ENCODE measurements around the gene MIER2.

Gene MIER2

GRCh38 chr19:294341-294945 is 50.2 kb downstream of the MIER2 start (continued):
- TF ChIP-seq, protein P1, sequence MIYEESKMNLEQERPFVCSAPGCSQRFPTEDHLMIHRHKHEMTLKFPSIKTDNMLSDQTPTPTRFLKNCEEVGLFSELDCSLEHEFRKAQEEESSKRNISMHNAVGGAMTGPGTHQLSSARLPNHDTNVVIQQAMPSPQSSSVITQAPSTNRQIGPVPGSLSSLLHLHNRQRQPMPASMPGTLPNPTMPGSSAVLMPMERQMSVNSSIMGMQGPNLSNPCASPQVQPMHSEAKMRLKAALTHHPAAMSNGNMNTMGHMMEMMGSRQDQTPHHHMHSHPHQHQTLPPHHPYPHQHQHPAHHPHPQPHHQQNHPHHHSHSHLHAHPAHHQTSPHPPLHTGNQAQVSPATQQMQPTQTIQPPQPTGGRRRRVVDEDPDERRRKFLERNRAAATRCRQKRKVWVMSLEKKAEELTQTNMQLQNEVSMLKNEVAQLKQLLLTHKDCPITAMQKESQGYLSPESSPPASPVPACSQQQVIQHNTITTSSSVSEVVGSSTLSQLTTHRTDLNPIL (CRISPR knock-in tag; IDR thresholded peaks at IDR 0.05; ENCODE audit: low read depth): no peak
- TF ChIP-seq RARB (CRISPR knock-in tag; IDR thresholded peaks at IDR 0.05): no peak
- no peak for TF ChIP-seq TOX (CRISPR knock-in tag; IDR thresholded peaks at IDR 0.05; ENCODE audit: borderline replicate concordance)
- TF ChIP-seq SNAI2 (CRISPR knock-in tag; IDR thresholded peaks at IDR 0.05): no peak

GRCh38 chr19:293436-294110 is 51.0 kb downstream of the MIER2 start:
- TF ChIP-seq RARB (CRISPR knock-in tag; IDR thresholded peaks at IDR 0.05) (no peak), ISL1 (CRISPR knock-in tag; IDR thresholded peaks at IDR 0.05) (no peak), ESRRG (CRISPR knock-in tag; IDR thresholded peaks at IDR 0.05) (no peak)
- ATAC-seq: no peak

- TF ChIP-seq ZNF70 (CRISPR knock-in tag; IDR thresholded peaks at IDR 0.05) (no peak), BACH2 (CRISPR knock-in tag; IDR thresholded peaks at IDR 0.05; ENCODE audit: borderline replicate concordance) (no peak), TCF4 (CRISPR knock-in tag; IDR thresholded peaks at IDR 0.05; ENCODE audit: borderline replicate concordance) (no peak), ZFP30 (CRISPR knock-in tag; IDR thresholded peaks at IDR 0.05) (no peak), TOX (CRISPR knock-in tag; IDR thresholded peaks at IDR 0.05; ENCODE audit: borderline replicate concordance) (no peak), POU6F1 (CRISPR knock-in tag; IDR thresholded peaks at IDR 0.05; ENCODE audit: borderline replicate concordance, low read depth) (no peak), ZFP3 (CRISPR knock-in tag; IDR thresholded peaks at IDR 0.05) (no peak), CSDC2 (CRISPR knock-in tag; IDR thresholded peaks at IDR 0.05) (no peak), PPARA (CRISPR knock-in tag; IDR thresholded peaks at IDR 0.05; ENCODE audit: borderline replicate concordance) (no peak), ISL1 (CRISPR knock-in tag; IDR thresholded peaks at IDR 0.05) (no peak), GLIS3 (CRISPR knock-in tag; IDR thresholded peaks at IDR 0.05) (no peak), ZNF8 (CRISPR knock-in tag; IDR thresholded peaks at IDR 0.05) (no peak), ZC3H10 (CRISPR knock-in tag; IDR thresholded peaks at IDR 0.05) (no peak), CSRNP3 (CRISPR knock-in tag; IDR thresholded peaks at IDR 0.05) (no peak), OSR1 (CRISPR knock-in tag; IDR thresholded peaks at IDR 0.05) (no peak), ESRRG (CRISPR knock-in tag; IDR thresholded peaks at IDR 0.05) (no peak)
- TF ChIP-seq, protein P1 (CRISPR knock-in tag; IDR thresholded peaks at IDR 0.05; ENCODE audit: low read depth): no peak
- TF ChIP-seq, protein P2, sequence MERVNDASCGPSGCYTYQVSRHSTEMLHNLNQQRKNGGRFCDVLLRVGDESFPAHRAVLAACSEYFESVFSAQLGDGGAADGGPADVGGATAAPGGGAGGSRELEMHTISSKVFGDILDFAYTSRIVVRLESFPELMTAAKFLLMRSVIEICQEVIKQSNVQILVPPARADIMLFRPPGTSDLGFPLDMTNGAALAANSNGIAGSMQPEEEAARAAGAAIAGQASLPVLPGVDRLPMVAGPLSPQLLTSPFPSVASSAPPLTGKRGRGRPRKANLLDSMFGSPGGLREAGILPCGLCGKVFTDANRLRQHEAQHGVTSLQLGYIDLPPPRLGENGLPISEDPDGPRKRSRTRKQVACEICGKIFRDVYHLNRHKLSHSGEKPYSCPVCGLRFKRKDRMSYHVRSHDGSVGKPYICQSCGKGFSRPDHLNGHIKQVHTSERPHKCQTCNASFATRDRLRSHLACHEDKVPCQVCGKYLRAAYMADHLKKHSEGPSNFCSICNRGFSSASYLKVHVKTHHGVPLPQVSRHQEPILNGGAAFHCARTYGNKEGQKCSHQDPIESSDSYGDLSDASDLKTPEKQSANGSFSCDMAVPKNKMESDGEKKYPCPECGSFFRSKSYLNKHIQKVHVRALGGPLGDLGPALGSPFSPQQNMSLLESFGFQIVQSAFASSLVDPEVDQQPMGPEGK (CRISPR knock-in tag; IDR thresholded peaks at IDR 0.05; ENCODE audit: borderline replicate concordance): no peak
- TF ChIP-seq, protein P3, sequence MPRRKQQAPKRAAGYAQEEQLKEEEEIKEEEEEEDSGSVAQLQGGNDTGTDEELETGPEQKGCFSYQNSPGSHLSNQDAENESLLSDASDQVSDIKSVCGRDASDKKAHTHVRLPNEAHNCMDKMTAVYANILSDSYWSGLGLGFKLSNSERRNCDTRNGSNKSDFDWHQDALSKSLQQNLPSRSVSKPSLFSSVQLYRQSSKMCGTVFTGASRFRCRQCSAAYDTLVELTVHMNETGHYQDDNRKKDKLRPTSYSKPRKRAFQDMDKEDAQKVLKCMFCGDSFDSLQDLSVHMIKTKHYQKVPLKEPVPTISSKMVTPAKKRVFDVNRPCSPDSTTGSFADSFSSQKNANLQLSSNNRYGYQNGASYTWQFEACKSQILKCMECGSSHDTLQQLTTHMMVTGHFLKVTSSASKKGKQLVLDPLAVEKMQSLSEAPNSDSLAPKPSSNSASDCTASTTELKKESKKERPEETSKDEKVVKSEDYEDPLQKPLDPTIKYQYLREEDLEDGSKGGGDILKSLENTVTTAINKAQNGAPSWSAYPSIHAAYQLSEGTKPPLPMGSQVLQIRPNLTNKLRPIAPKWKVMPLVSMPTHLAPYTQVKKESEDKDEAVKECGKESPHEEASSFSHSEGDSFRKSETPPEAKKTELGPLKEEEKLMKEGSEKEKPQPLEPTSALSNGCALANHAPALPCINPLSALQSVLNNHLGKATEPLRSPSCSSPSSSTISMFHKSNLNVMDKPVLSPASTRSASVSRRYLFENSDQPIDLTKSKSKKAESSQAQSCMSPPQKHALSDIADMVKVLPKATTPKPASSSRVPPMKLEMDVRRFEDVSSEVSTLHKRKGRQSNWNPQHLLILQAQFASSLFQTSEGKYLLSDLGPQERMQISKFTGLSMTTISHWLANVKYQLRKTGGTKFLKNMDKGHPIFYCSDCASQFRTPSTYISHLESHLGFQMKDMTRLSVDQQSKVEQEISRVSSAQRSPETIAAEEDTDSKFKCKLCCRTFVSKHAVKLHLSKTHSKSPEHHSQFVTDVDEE (CRISPR knock-in tag; IDR thresholded peaks at IDR 0.05): no peak
- ATAC-seq: no peak
Observed at GRCh38 chr19:292951-293350, 51.6 kb downstream of the MIER2 start.
